GM21447 (cell line): ENCODE data around the gene CD300LD.
"Not testable (repeated sequence)": the region's sequence is repeated elsewhere in the genome, so short reads cannot be mapped to it uniquely, and the experiment has no call there.

Source experiments
- ATAC-seq: cut with Tn5 transposase; IDR thresholded peaks from one replicate; pipeline ENCODE4 v1.9.1; 2021; ENCODE audit not compliant: unreplicated experiment

The CD300LD gene

GRCh38 chr17:74573635-74574034 is 18.4 kb downstream of the CD300LD start:
- not testable (repeated sequence) for ATAC-seq

- ATAC-seq = no peak
Observed at GRCh38 chr17:74573169-74573568, 18.9 kb downstream of the CD300LD start.

- no peak for ATAC-seq
Observed at GRCh38 chr17:74571621-74572270, 20.3 kb downstream of the CD300LD start.

DNA sequence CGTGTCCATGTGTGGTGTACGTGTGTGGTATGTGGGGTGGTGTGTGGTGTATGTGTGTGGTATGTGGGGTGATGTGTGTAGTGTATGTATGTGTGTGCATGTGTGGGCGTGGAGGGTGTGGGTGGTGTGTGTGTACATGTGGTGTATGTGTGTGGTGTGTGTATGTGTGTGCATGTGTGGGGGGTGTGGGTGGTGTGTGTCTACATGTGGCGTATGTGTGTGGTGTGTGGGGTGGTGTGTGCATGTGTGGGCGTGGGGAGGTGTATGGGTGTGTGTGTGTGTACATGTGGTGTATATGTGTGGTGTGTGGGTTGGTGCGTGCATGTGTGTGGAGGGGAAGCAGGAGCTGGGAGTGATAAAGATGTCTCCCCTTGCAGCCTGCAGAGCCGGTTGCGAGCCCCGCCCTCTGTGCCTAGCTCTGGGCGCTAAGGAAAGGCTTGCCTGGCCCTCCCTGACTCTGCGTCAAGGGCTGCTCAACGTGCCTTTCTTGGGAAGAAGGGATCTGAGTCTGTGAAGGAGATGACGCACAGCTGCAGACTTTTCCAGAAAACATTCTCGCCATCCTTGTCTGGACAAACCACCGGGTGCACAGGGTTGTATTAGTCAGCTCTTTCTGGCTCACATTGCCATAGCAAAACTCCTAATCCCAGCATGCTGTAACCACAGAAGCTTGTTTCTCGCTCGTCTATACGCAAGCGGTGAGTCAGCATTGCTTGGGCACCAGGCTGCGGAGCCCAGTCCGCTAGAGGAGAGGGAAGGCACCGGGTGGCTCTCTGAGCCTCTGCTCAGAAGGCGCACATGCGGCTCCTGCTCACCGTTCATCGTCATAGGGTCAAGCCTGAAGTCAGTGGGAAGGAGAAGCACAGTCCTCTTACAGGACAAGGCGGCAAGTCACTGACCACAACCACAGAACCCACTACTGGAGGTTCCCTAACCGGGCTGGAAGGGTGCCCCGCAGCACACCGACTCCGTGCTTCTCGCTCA is 22.8 kb downstream of the CD300LD start:
- ATAC-seq = no peak

DNA sequence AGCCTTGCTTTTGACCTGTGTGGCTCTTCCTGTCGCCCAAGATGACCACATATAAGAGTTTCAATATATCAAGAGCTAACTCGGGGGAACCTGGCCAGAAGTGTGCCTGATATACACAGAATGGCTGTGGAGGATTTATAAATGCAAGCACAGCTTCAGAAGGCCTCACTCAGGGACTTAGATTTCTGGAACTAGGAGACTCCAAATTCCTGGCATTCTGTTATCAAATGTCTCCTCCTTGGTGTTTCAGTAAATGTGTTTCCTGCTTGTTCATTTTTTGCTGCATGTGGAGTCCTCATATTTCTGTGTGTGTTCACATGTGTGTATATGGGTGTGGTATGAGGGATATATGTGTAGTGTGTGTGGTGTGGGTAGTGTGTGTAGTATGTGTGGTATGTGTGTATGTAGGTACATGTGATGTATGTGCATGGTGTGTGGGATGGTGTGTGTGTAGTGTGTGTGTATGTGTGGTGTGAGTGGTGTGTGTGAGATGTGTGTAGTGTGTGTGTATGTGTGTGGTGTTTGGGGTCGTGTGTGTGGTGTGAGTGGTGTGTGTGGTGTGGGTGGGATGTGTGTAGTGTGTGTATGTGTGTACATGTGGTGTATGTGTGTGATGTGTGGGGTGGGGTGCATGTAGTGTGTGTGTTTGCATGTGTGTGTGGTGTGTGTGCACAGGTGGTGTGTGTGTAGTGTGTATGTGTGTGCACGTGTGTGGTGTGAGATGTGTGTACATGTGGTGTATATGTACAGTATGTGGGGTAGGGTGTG is 23.8 kb downstream of the CD300LD start:
- no peak for ATAC-seq

- no peak for ATAC-seq
Observed at GRCh38 chr17:74567397-74567796, 24.7 kb downstream of the CD300LD start, which contains the start of gene CD300H. Gene CD300H, minus strand, starts transcription at chr17:74567509.

DNA sequence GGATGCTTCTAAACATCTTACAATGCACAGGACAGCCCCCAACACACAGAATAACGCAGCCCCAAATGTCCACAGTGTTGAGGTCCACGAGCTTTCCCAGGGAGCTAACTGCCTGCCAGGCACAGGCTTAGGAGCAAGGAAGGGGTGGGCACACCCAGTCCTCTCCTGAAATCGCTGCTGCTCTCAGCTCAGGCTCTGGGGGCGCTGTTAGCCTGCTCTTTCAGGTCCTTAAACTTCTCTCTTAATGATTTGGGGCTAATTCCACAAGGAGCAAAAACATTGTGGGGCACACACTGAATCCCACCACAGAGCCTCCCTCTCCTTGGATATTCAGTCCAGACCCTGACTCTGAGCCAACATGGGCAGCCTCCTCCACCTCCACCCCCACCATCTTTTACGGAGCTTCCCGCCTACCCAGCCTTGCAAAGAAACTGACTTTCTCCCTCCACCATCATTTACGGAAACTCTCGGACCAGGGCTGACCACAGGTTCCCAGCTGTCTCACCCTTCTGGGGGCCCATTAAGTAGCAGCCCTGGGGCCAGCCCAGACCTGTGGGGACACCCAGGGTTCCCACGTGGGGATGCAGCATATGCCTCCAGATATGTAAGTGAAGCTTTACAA is 25.8 kb downstream of the CD300LD start:
- ATAC-seq = no peak

- no peak for ATAC-seq
Observed at GRCh38 chr17:74565126-74565525, 27.0 kb downstream of the CD300LD start.

GRCh38 chr17:74563358-74563757 is 28.7 kb downstream of the CD300LD start:
- ATAC-seq = no peak

- ATAC-seq = no peak
Observed at GRCh38 chr17:74561586-74561985, 30.5 kb downstream of the CD300LD start.

- ATAC-seq = no peak
Observed at GRCh38 chr17:74558882-74559519, 33.1 kb downstream of the CD300LD start.

DNA sequence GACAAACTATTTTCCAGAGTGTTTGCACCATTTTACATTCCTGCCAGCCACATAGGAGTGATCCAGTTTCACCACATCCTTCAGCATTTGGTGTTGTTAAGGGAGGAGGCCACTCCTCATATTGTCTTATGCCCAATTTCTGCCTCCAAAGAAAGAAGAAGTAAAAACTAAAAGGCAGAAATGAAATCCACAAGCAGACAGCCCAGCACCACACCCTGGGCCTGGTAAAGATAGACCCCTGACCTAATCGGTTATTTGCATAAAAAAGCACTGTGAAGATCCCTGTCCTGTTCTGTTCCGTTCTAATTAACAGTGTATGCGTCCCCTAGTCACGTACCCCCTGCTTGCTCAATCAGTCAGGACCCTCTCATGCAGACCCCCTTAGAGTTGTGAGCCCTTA is 33.7 kb downstream of the CD300LD start:
- not testable (repeated sequence) for ATAC-seq

GRCh38 chr17:74555427-74555940 is 36.6 kb downstream of the CD300LD start:
- no peak for ATAC-seq

DNA sequence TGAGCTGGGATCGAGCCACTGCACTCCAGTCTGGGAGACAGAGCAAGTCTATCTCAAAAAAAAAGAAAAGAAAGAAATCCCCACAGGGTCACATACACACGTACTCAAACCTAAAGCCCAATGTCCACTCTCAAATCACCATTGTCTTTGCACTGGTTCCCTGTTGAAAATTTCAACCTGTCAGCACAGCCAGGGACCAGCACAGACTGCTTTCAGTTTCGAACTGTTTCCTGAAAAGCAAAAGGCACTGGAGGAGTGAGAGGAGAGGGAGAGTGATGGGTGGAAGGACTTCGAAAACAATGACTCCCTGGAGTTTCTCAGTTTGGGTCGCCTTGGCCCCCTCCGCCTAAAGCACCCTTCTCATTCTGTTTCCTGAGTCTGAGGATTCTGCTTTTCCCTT is 37.2 kb downstream of the CD300LD start:
- no peak for ATAC-seq

DNA sequence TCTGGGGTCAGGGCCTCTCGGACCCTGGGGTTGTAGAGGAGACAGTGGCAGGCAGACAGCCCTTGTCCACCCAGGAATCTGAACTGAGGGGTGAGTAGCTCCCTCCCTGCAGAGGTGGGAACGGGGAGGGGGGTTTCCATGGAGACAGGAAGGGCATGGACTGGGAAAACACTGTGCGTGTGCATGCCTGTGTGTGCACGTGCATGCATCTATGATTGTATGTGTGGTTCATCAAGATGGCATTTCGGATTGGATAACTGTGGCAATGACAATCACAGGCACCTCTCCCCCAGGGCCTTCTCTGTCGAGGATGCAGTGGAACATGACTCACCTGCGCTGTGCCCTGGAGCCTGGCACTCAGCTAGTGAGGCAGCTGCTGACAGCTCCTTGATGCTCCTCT is 40.0 kb downstream of the CD300LD start:
- no peak for ATAC-seq

DNA sequence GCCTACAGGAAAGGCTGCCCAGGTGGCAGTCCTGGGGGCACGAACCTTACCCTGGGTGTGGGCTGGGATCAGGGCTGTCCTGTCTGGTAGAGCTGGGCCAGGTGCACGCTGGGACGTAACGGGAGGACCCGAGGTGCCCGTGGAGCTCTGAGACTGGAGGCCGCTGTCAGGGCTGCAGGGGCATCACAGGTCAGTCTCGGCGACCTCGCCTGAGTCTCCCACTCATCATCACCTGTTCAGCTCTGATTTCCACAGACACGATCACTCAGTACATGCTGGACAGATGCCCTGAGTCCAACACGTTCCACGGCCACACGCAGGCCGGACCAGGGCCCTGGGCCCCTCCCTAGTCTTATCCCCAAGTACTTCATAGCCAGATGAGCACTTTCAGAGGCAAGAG is 41.5 kb downstream of the CD300LD start:
- no peak for ATAC-seq

GRCh38 chr17:74549343-74549742 is 42.7 kb downstream of the CD300LD start:
- no peak for ATAC-seq

DNA sequence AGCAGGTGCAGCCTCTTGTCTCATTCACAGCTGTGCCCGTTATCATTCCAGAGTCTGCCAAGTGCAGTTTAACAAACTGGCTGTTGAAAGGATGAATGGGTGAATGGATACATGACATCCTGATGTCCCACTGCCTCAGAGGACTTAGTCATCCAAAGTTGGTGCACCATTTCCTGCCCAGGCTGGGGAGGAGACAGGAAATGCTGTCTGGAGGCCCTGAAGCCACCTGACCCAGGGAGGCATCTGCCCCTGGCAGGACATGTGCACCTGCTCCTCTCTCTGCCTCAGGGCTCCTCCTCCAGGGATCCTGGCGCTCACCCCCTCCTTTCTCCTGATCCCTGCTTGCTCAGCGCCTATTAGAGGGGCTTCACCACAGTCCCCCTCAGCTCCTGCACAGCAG is 44.3 kb downstream of the CD300LD start:
- ATAC-seq = no peak

DNA sequence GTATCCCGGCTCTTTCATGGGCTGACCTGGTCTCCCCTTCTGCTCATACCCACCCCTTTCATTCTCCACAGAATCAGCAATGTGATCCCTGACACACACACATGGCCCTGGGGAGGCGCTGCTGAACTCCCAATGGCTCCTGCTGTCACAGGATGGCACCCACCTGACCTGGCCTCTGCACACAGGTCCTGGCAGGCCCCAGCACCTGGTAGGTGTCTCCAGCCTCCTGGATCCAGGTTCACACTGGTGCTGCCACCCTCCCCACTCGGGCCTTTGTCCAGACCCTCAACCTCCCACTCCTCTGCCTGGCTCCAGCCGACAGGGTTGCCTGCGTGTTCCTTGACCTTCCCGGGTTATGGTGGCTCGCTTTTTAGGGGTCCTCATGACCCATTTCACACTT is 44.8 kb downstream of the CD300LD start:
- ATAC-seq = no peak

- ATAC-seq = no peak
Observed at GRCh38 chr17:74546586-74546985, 45.5 kb downstream of the CD300LD start.
